IgD-negative memory B cell (primary cell): ENCODE results near the gene PRR23E. TPM values are rescaled to one million over a fixed set of nuclear protein-coding genes. Genes with fewer than 3 reads are reported as not detected.

Experiments used
- H3K27ac Mint-ChIP-seq, 3 donors: one replicate each; pipeline ENCODE4 v1.8.0; 2020 to 2022; ENCODE audit warnings: mild to moderate bottlenecking in 3 of 3, mixed read lengths in 3 of 3, moderate library complexity in 1 of 3
- H3K27me3 Mint-ChIP-seq: one replicate; pipeline ENCODE4 v1.8.0; 2021; ENCODE audit warnings: mixed read lengths
- H3K36me3 Mint-ChIP-seq: one replicate; pipeline ENCODE4 v1.8.0; 2020; ENCODE audit warnings: mild to moderate bottlenecking, mixed read lengths
- H3K4me1 Mint-ChIP-seq, 3 donors: one replicate each; pipeline ENCODE4 v1.8.0; 2020 to 2022; ENCODE audit warnings: mixed read lengths in 3 of 3, mild to moderate bottlenecking in 1 of 3
- H3K4me3 Mint-ChIP-seq, 4 donors: one replicate each; pipeline ENCODE4 v1.8.0; 2020 to 2022; ENCODE audit warnings: mild to moderate bottlenecking in 4 of 4, mixed read lengths in 4 of 4, moderate library complexity in 3 of 4
- H3K9me3 Mint-ChIP-seq, 3 donors: one replicate each; pipeline ENCODE4 v1.8.0; 2020 to 2021; ENCODE audit warnings: mixed read lengths in 3 of 3, mild to moderate bottlenecking in 1 of 3
- polyA plus RNA-seq: library from polyadenylated mRNA; unstranded; fragments of 300-500 nt; fragmentation: Illumina TruSeq; gene quantifications from one replicate; pipeline ENCODE4 v1.2.3, GENCODE V29; 2021

PRR23E gene
- polyA plus RNA-seq, 1 donor from 2014 or later, result not detected

- no peak overlapping the region for H3K4me3 Mint-ChIP-seq
- no peak overlapping the region for H3K27ac Mint-ChIP-seq
- H3K27me3 Mint-ChIP-seq, result peaks cover 4% of the 10 kb centered on the region
- H3K9me3 Mint-ChIP-seq, result peaks cover 2 to 12% (median 5%) of the 10 kb centered on the region in 3 donors
- no peaks in the 10 kb centered on the region for H3K36me3 Mint-ChIP-seq
- H3K4me1 Mint-ChIP-seq, result peaks cover 0 to 1% (median 0%) of the 10 kb centered on the region in 3 donors
Measured at GRCh38 chr3:127185962-127186674, 6.8 kb upstream of the PRR23E start.

GRCh38 chr3:127187316-127187715 is 5.6 kb upstream of the PRR23E start:
- Mint-ChIP-seq H3K9me3 (peaks cover 2 to 12% (median 8%) of the 10 kb centered on the region in 3 donors), H3K36me3 (no peaks in the 10 kb centered on the region), H3K4me1 (no peaks in the 10 kb centered on the region), H3K4me3 (no peak overlapping the region), H3K27ac (no peak overlapping the region), H3K27me3 (peaks cover 4% of the 10 kb centered on the region)

GRCh38 chr3:127193341-127193740 is 410 bp downstream of the PRR23E start:
- Mint-ChIP-seq H3K36me3 (no peaks in the 10 kb centered on the region), H3K27ac (no peak overlapping the region), H3K27me3 (peaks cover 8% of the 10 kb centered on the region), H3K4me3 (no peak overlapping the region), H3K9me3 (peaks cover 0 to 7% (median 4%) of the 10 kb centered on the region in 3 donors), H3K4me1 (no peaks in the 10 kb centered on the region)

GRCh38 chr3:127193775-127194174 is 844 bp downstream of the PRR23E start:
- Mint-ChIP-seq H3K9me3 (peaks cover 0 to 4% (median 3%) of the 10 kb centered on the region in 3 donors), H3K27me3 (peaks cover 8% of the 10 kb centered on the region), H3K27ac (no peak overlapping the region), H3K36me3 (no peaks in the 10 kb centered on the region), H3K4me3 (no peak overlapping the region), H3K4me1 (no peaks in the 10 kb centered on the region)

- H3K27me3 Mint-ChIP-seq, result peaks cover 7% of the 10 kb centered on the region
- H3K9me3 Mint-ChIP-seq, result peaks cover 0 to 4% (median 2%) of the 10 kb centered on the region in 3 donors
- no peak overlapping the region for H3K27ac Mint-ChIP-seq
- H3K36me3 Mint-ChIP-seq, result no peaks in the 10 kb centered on the region
- H3K4me1 Mint-ChIP-seq, result no peaks in the 10 kb centered on the region
- peak overlapping the region in 1 of 4 donors; percentile 65 for H3K4me3 Mint-ChIP-seq
Measured at GRCh38 chr3:127194601-127195187, 1.8 kb downstream of the PRR23E start.

- Mint-ChIP-seq H3K4me3 (peak overlapping the region in 2 of 4 donors; percentile 32 to 47), H3K4me1 (no peaks in the 10 kb centered on the region), H3K9me3 (peaks cover 0 to 4% (median 2%) of the 10 kb centered on the region in 3 donors), H3K27me3 (peaks cover 7% of the 10 kb centered on the region), H3K36me3 (no peaks in the 10 kb centered on the region), H3K27ac (no peak overlapping the region)
Measured at GRCh38 chr3:127195417-127195816, 2.5 kb downstream of the PRR23E start.

GRCh38 chr3:127196002-127196401 is 3.1 kb downstream of the PRR23E start:
- Mint-ChIP-seq H3K36me3 (no peaks in the 10 kb centered on the region), H3K27ac (no peak overlapping the region), H3K9me3 (peaks cover 0 to 4% (median 2%) of the 10 kb centered on the region in 3 donors)

GRCh38 chr3:127196466-127197299 is 3.8 kb downstream of the PRR23E start:
- no peak overlapping the region for H3K27ac Mint-ChIP-seq
- H3K4me1 Mint-ChIP-seq, result no peaks in the 10 kb centered on the region

More at GRCh38 chr3:127196002-127196401, 3.1 kb downstream of the PRR23E start:
- H3K4me1 Mint-ChIP-seq, result no peaks in the 10 kb centered on the region
- H3K4me3 Mint-ChIP-seq, result no peak overlapping the region
- peaks cover 7% of the 10 kb centered on the region for H3K27me3 Mint-ChIP-seq

GRCh38 chr3:127197300-127198189 is 4.6 kb downstream of the PRR23E start:
- H3K4me3 Mint-ChIP-seq, result peak overlapping the region in 1 of 4 donors; percentile 58
- H3K27me3 Mint-ChIP-seq, result peaks cover 7% of the 10 kb centered on the region
- no peaks in the 10 kb centered on the region for H3K36me3 Mint-ChIP-seq
- H3K27ac Mint-ChIP-seq, result no peak overlapping the region
- H3K4me1 Mint-ChIP-seq, result no peaks in the 10 kb centered on the region
- H3K9me3 Mint-ChIP-seq, result peaks cover 0 to 6% (median 4%) of the 10 kb centered on the region in 3 donors

More at GRCh38 chr3:127196466-127197299, 3.8 kb downstream of the PRR23E start:
- Mint-ChIP-seq H3K4me3 (no peak overlapping the region), H3K27me3 (peaks cover 7% of the 10 kb centered on the region), H3K9me3 (peaks cover 0 to 4% (median 4%) of the 10 kb centered on the region in 3 donors), H3K36me3 (no peaks in the 10 kb centered on the region)

GRCh38 chr3:127200086-127200691 is 7.3 kb downstream of the PRR23E start:
- Mint-ChIP-seq H3K9me3 (peaks cover 3 to 11% (median 9%) of the 10 kb centered on the region in 3 donors), H3K36me3 (no peaks in the 10 kb centered on the region), H3K4me3 (no peak overlapping the region), H3K27me3 (peaks cover 7% of the 10 kb centered on the region), H3K4me1 (no peaks in the 10 kb centered on the region), H3K27ac (peak overlapping the region in 1 of 3 donors; percentile 65)

- Mint-ChIP-seq H3K4me1 (no peaks in the 10 kb centered on the region), H3K9me3 (peaks cover 3 to 11% (median 9%) of the 10 kb centered on the region in 3 donors), H3K27me3 (peaks cover 14% of the 10 kb centered on the region), H3K4me3 (no peak overlapping the region), H3K27ac (no peak overlapping the region), H3K36me3 (no peaks in the 10 kb centered on the region)
Measured at GRCh38 chr3:127203024-127203423, 10.1 kb downstream of the PRR23E start.

- Mint-ChIP-seq H3K4me1 (no peaks in the 10 kb centered on the region), H3K27me3 (peaks cover 22% of the 10 kb centered on the region), H3K27ac (no peak overlapping the region), H3K36me3 (no peaks in the 10 kb centered on the region), H3K4me3 (no peak overlapping the region), H3K9me3 (peaks cover 3 to 9% (median 9%) of the 10 kb centered on the region in 3 donors)
Measured at GRCh38 chr3:127204841-127205582, 12.1 kb downstream of the PRR23E start.

- Mint-ChIP-seq H3K4me3 (no peak overlapping the region), H3K27ac (no peak overlapping the region), H3K4me1 (no peaks in the 10 kb centered on the region), H3K36me3 (no peaks in the 10 kb centered on the region), H3K27me3 (peaks cover 25% of the 10 kb centered on the region), H3K9me3 (peaks cover 3 to 9% (median 9%) of the 10 kb centered on the region in 3 donors)
Measured at GRCh38 chr3:127206154-127206553, 13.2 kb downstream of the PRR23E start.
